Measurements from ENCODE around the gene RAPGEF3. TPM values are rescaled to one million over a fixed set of nuclear protein-coding genes. Genes with fewer than 3 reads are reported as not detected.

The RAPGEF3 gene
- total RNA-seq, 1 donor from 2014 or later = 8.4 TPM

DNA sequence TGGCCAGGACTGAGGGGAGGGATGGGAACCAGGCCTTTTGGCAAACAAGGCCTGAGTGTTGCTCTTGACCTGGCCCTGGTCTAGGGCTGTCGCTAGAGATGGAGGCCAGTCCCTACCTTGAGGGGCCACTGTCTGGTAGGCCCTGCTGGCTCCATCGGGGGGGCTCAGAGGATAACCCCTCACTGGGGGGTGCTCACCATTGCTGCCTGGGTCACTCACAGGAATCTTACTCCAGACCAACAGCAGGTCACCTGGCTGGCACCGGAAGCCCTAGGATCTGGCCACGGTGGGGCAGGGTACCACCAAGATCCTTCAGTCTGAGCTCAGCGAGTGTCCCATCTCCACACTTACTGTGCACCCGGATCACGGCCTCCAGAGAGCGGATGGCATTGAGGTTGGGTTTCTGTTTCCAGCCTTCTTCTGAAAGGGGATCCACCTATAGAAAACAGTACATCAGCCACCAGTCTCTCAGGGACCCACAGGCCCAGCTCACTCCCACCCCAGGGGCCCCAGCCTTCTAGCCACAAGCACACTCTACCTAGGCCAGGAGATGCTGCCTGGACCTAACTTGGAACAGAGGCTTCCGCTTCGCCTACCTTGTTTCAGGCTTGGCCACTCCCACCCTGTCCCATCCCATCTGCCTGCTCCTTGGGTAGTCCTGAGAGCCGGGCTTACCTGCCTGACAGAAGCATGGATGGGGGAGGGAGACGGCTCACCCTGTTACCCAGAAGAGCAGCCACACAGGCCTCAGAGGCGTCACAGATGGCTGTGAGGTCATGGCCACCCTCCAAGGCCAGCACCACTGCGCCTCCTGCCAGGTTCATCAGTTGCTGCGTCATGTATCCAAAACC lies 26.6 kb upstream of the RAPGEF3 start:
- H3K27me3 ChIP-seq (ENCODE audit: control insufficient read depth in 3 of 3, insufficient read depth in 3 of 3, low read length in 3 of 3) = no peaks in the 10 kb centered on the region
- H3K36me3 ChIP-seq (ENCODE audit: control insufficient read depth in 3 of 3, insufficient read depth in 3 of 3, low read length in 3 of 3) = peaks cover 69 to 81% (median 77%) of the 10 kb centered on the region in 3 donors
- no peak overlapping the region for H3K9ac ChIP-seq (ENCODE audit: low read depth in 1 of 3, low read length in 3 of 3)
- H3K4me1 ChIP-seq (ENCODE audit: control insufficient read depth in 3 of 3, insufficient read depth in 3 of 3, low read length in 3 of 3) = peaks cover 4 to 14% (median 9%) of the 10 kb centered on the region in 3 donors
- H3K4me3 ChIP-seq (ENCODE audit: low read length in 3 of 3) = no peak overlapping the region
- no peak overlapping the region for H3K27ac ChIP-seq (ENCODE audit: low read depth, low read length)
- H3K9me3 ChIP-seq (ENCODE audit: control insufficient read depth in 3 of 3, low read length in 3 of 3) = no peaks in the 10 kb centered on the region

DNA sequence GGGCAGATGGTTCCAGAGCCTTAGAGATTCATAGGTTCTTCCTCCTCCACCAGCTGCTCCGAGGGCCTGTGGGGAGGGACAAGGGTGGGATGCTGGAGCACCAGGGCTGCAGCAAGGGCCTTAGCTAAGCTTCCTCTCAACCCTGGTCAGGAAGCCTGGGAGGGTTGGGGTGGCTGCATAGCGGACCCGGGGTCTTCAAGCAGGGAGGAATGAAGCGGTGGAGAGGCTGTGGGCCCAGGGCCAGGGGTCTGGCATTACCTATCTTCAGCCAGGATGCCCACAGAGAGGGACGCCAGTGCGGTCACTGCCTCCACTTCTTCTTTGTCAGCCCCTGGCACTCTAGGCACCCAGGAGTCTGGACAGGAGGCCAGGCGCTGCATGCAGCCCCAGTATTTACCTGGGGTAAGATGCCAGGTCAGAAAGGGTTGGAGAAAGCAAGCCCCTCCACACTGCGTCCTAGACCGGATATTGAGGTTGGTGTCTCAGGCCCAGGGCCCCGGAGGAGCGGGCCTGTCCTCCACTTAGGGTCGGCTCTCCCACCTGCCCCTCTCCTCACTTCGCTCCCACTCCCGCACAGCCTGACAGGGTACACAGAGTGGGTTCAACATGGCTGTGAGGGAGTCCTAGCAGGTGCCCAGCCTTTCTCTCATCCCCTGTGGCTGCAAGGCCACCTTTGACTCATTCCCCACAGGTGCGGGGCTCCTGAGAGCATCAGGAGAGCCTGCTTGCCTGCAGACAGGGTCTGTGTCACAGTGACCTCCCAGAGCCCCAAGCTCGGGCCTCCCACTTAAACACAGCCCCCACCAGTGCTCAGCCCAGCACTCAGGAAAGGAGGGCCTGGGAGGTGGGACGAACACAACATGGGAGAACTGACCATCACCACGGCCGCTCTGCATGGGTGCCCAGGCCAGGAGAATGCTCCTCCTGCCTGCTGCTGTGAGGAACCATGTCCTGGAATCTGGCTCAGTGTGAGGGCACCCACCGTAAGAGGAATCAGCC lies 25.4 kb upstream of the RAPGEF3 start:
- Histone ChIP-seq H3K4me1 (ENCODE audit: control insufficient read depth in 3 of 3, insufficient read depth in 3 of 3, low read length in 3 of 3) (peaks cover 9 to 16% (median 15%) of the 10 kb centered on the region in 3 donors), H3K4me3 (ENCODE audit: low read length in 3 of 3) (no peak overlapping the region), H3K36me3 (ENCODE audit: control insufficient read depth in 3 of 3, insufficient read depth in 3 of 3, low read length in 3 of 3) (peaks cover 60 to 79% (median 68%) of the 10 kb centered on the region in 3 donors), H3K27me3 (ENCODE audit: control insufficient read depth in 3 of 3, insufficient read depth in 3 of 3, low read length in 3 of 3) (no peaks in the 10 kb centered on the region), H3K9ac (ENCODE audit: low read depth in 1 of 3, low read length in 3 of 3) (no peak overlapping the region), H3K27ac (ENCODE audit: low read depth, low read length) (no peak overlapping the region), H3K9me3 (ENCODE audit: control insufficient read depth in 3 of 3, low read length in 3 of 3) (no peaks in the 10 kb centered on the region)

DNA sequence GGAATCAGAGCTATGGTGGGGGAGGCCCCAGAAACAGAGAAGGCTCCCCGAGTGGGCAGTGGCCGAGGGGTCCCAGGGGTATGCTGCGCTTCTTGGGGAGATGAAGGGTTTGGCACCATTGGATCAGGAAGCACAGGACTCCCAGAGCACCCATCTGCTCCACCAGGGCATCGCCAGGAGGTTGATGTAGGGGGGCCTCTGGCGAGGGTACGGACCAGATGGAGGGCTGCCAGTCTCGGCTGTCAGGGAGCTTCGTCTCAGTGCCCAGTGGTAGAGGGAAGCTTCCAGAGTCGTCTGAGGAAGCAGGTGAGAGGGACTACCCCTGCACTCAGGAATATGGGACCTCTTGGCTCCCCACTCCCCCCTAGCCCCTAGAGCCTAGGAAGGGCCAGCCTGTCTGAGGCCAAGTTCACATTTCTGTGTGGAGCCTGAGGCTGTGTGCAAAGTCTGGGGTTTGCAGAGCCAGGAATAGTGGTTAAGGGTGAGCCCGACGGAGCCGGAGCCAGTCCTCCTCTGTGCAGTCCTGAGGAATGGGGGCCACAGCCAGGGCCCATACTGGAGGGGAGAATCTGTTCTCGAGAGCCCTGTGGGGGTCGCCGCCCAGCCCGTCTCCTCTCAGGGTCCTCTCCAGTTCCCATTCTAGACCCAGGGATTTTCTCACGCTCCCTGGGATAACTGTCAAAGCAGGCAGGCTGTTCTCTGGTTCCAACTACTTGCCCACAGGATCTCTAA lies 24.5 kb upstream of the RAPGEF3 start:
- Histone ChIP-seq H3K9me3 (ENCODE audit: control insufficient read depth in 3 of 3, low read length in 3 of 3) (no peaks in the 10 kb centered on the region), H3K4me1 (ENCODE audit: control insufficient read depth in 3 of 3, insufficient read depth in 3 of 3, low read length in 3 of 3) (peaks cover 16 to 26% (median 23%) of the 10 kb centered on the region in 3 donors), H3K27me3 (ENCODE audit: control insufficient read depth in 3 of 3, insufficient read depth in 3 of 3, low read length in 3 of 3) (no peaks in the 10 kb centered on the region), H3K4me3 (ENCODE audit: low read length in 3 of 3) (no peak overlapping the region), H3K36me3 (ENCODE audit: control insufficient read depth in 3 of 3, insufficient read depth in 3 of 3, low read length in 3 of 3) (peaks cover 51 to 70% (median 58%) of the 10 kb centered on the region in 3 donors), H3K27ac (ENCODE audit: low read depth, low read length) (no peak overlapping the region), H3K9ac (ENCODE audit: low read depth in 1 of 3, low read length in 3 of 3) (no peak overlapping the region)

DNA sequence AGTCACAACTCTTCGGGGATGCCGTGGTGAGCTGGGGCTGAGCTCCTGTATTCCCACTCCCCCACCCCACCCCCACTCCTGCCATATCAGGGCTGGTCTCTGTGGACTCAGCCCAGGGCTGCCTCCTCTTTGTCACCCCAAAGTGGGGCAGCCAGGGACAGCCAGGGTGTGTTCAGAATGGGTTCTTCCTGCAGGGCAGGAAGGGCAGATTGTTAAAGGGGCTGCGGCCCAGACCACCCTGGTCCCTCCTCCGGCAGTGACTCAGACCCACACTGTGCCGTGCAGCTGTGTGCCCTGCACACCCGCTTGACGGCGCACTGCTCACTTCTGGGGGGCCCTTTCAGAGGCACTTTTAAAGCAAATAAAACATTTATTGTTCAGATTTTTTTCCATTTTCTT lies 23.7 kb upstream of the RAPGEF3 start:
- no peak overlapping the region for H3K27ac ChIP-seq (ENCODE audit: low read depth, low read length)
- no peak overlapping the region for H3K4me3 ChIP-seq (ENCODE audit: low read length in 3 of 3)
- H3K9me3 ChIP-seq (ENCODE audit: control insufficient read depth in 3 of 3, low read length in 3 of 3) = no peaks in the 10 kb centered on the region
- peaks cover 42 to 62% (median 50%) of the 10 kb centered on the region in 3 donors for H3K36me3 ChIP-seq (ENCODE audit: control insufficient read depth in 3 of 3, insufficient read depth in 3 of 3, low read length in 3 of 3)
- H3K4me1 ChIP-seq (ENCODE audit: control insufficient read depth in 3 of 3, insufficient read depth in 3 of 3, low read length in 3 of 3) = peaks cover 22 to 34% (median 30%) of the 10 kb centered on the region in 3 donors
- H3K27me3 ChIP-seq (ENCODE audit: control insufficient read depth in 3 of 3, insufficient read depth in 3 of 3, low read length in 3 of 3) = no peaks in the 10 kb centered on the region
- no peak overlapping the region for H3K9ac ChIP-seq (ENCODE audit: low read depth in 1 of 3, low read length in 3 of 3)

DNA sequence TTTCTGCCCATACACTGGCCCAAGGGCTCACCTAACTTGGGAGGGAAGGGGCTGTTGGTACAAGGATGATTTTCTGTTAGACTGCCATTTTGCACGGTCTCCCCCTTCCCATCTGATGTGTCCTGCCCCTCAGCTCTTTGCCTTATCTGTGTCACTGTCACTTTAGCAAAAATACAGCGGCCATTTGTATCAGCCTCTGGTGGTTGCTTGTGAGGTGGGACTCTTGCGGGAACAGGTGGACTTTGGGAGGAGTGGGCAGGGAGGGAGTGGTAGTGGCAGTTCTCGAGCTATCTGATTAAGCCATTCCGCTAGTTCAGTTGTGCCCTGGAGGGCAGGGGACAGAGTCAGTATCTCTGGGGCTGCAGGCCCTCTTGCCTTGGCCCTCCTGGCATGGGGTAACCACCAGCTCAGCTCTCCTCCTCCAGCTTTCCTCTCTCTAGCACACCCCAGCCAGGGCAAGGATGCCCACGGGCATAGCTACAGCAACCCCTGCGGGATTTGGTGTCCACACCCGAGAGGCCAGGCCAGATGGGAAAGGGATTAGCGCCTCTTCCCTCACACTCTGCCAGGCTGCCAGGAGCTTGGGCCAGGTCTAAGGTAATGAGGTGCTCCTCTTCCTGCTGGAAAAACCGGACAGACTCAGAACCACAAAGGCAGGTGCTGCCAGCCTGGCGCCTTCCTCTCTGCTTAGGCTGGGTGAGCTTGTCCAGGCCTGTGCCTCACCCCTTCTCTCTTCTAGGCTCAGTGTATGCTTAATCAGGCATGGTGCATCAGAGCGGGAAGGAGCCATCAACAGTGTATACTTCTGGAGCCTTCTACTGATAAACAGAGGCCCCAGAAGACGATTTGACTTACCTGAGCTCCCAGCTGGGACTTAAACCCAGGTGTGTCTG lies 23.0 kb upstream of the RAPGEF3 start:
- H3K9me3 ChIP-seq (ENCODE audit: control insufficient read depth in 3 of 3, low read length in 3 of 3) = no peaks in the 10 kb centered on the region
- no peaks in the 10 kb centered on the region for H3K27me3 ChIP-seq (ENCODE audit: control insufficient read depth in 3 of 3, insufficient read depth in 3 of 3, low read length in 3 of 3)
- H3K4me1 ChIP-seq (ENCODE audit: control insufficient read depth in 3 of 3, insufficient read depth in 3 of 3, low read length in 3 of 3) = peaks cover 29 to 40% (median 35%) of the 10 kb centered on the region in 3 donors
- peaks cover 37 to 56% (median 44%) of the 10 kb centered on the region in 3 donors for H3K36me3 ChIP-seq (ENCODE audit: control insufficient read depth in 3 of 3, insufficient read depth in 3 of 3, low read length in 3 of 3)
- H3K27ac ChIP-seq (ENCODE audit: low read depth, low read length) = no peak overlapping the region
- peak overlapping the region in 1 of 3 donors; percentile 40 for H3K9ac ChIP-seq (ENCODE audit: low read depth in 1 of 3, low read length in 3 of 3)
- no peak overlapping the region for H3K4me3 ChIP-seq (ENCODE audit: low read length in 3 of 3)

DNA sequence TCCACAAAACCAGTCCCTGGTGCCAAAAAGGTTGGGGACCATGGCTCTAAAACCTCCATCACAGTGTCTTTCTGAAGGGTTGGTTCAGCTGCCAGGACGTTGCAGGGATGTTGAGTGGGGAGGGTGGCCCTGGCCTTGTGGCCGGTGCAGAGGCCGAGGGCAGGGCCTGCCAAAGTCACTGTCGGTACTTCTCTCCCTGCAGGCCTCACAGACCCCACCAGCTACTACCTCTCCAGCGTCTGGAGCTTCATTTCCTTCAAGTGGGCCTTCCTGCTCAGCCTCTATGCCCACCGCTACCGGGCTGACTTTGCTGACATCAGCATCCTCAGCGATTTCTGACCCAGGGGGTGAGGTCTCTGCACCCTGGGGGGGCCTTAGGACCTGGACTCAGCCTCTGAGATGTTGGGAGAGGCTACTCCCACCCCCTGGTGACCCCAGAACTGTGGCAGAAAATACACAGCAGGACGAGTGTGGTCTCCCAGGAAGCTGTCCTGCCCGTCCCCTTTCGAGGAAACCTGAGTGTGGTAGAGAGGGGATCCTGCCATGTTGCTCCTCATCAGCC lies 21.3 kb upstream of the RAPGEF3 start:
- Histone ChIP-seq H3K4me1 (ENCODE audit: control insufficient read depth in 3 of 3, insufficient read depth in 3 of 3, low read length in 3 of 3) (peaks cover 45 to 57% (median 50%) of the 10 kb centered on the region in 3 donors), H3K27me3 (ENCODE audit: control insufficient read depth in 3 of 3, insufficient read depth in 3 of 3, low read length in 3 of 3) (no peaks in the 10 kb centered on the region), H3K9ac (ENCODE audit: low read depth in 1 of 3, low read length in 3 of 3) (no peak overlapping the region), H3K4me3 (ENCODE audit: low read length in 3 of 3) (no peak overlapping the region), H3K9me3 (ENCODE audit: control insufficient read depth in 3 of 3, low read length in 3 of 3) (no peaks in the 10 kb centered on the region), H3K36me3 (ENCODE audit: control insufficient read depth in 3 of 3, insufficient read depth in 3 of 3, low read length in 3 of 3) (peaks cover 20 to 39% (median 27%) of the 10 kb centered on the region in 3 donors), H3K27ac (ENCODE audit: low read depth, low read length) (no peak overlapping the region)

DNA sequence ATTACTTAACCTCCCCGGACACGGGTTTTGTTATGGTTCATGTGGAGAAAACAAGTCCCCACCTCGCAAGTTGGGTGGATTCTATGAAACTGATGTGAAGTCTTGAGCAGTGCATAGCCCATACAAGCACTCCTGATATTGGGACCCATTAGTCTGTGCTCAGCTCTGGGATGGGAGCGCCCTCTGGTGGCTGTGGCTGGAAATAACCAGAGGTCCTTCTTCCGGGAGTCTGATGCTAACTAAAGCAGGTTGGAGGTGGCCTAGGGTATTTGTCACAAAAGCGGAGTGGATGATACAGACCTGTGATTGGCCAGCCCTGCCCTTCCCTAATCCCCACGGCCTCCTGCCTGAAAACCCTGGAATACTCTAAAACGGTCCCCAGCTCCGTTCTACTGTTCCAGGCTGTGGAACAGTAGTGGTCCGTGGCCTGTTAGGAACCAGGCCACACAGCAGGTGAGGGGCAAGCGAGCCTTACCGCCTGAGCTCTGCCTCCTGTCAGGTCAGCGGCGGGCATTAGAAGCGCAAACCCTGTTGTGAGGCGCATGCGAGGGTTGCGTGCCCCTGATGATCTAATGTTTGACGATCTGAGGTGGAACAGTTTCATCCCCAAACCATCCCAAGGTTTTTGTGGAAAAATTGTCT lies 20.7 kb upstream of the RAPGEF3 start:
- Histone ChIP-seq H3K9me3 (ENCODE audit: control insufficient read depth in 3 of 3, low read length in 3 of 3) (no peaks in the 10 kb centered on the region), H3K27ac (ENCODE audit: low read depth, low read length) (no peak overlapping the region), H3K4me1 (ENCODE audit: control insufficient read depth in 3 of 3, insufficient read depth in 3 of 3, low read length in 3 of 3) (peaks cover 51 to 63% (median 55%) of the 10 kb centered on the region in 3 donors), H3K27me3 (ENCODE audit: control insufficient read depth in 3 of 3, insufficient read depth in 3 of 3, low read length in 3 of 3) (no peaks in the 10 kb centered on the region), H3K4me3 (ENCODE audit: low read length in 3 of 3) (no peak overlapping the region), H3K36me3 (ENCODE audit: control insufficient read depth in 3 of 3, insufficient read depth in 3 of 3, low read length in 3 of 3) (peaks cover 14 to 33% (median 21%) of the 10 kb centered on the region in 3 donors), H3K9ac (ENCODE audit: low read depth in 1 of 3, low read length in 3 of 3) (no peak overlapping the region)

DNA sequence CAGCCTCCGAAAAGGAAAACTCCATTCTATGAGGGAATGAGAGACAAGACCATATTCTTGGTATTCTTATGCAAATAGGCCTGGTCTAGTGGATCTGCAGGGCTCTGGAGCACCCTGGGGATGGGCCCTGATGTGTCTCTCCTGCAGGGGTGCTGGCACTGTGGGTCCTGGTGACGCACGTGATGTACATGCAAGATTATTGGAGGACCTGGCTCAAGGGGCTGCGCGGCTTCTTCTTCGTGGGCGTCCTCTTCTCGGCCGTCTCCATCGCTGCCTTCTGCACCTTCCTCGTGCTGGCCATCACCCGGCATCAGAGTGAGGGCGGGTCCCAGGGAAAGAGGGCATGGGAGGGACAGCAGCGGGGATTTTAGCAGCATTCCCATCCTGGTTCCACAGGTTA lies 20.2 kb upstream of the RAPGEF3 start:
- H3K9me3 ChIP-seq (ENCODE audit: control insufficient read depth in 3 of 3, low read length in 3 of 3) = no peaks in the 10 kb centered on the region
- no peak overlapping the region for H3K4me3 ChIP-seq (ENCODE audit: low read length in 3 of 3)
- peaks cover 8 to 27% (median 15%) of the 10 kb centered on the region in 3 donors for H3K36me3 ChIP-seq (ENCODE audit: control insufficient read depth in 3 of 3, insufficient read depth in 3 of 3, low read length in 3 of 3)
- H3K9ac ChIP-seq (ENCODE audit: low read depth in 1 of 3, low read length in 3 of 3) = no peak overlapping the region
- no peaks in the 10 kb centered on the region for H3K27me3 ChIP-seq (ENCODE audit: control insufficient read depth in 3 of 3, insufficient read depth in 3 of 3, low read length in 3 of 3)
- peaks cover 55 to 69% (median 61%) of the 10 kb centered on the region in 3 donors for H3K4me1 ChIP-seq (ENCODE audit: control insufficient read depth in 3 of 3, insufficient read depth in 3 of 3, low read length in 3 of 3)
- H3K27ac ChIP-seq (ENCODE audit: low read depth, low read length) = no peak overlapping the region

Data from skeletal muscle tissue (tissue), 4 donors.